ENCODE data around the gene KLF16.
"Not testable (repeated sequence)": the region's sequence is repeated elsewhere in the genome, so short reads cannot be mapped to it uniquely, and the experiment has no call there.

DNA sequence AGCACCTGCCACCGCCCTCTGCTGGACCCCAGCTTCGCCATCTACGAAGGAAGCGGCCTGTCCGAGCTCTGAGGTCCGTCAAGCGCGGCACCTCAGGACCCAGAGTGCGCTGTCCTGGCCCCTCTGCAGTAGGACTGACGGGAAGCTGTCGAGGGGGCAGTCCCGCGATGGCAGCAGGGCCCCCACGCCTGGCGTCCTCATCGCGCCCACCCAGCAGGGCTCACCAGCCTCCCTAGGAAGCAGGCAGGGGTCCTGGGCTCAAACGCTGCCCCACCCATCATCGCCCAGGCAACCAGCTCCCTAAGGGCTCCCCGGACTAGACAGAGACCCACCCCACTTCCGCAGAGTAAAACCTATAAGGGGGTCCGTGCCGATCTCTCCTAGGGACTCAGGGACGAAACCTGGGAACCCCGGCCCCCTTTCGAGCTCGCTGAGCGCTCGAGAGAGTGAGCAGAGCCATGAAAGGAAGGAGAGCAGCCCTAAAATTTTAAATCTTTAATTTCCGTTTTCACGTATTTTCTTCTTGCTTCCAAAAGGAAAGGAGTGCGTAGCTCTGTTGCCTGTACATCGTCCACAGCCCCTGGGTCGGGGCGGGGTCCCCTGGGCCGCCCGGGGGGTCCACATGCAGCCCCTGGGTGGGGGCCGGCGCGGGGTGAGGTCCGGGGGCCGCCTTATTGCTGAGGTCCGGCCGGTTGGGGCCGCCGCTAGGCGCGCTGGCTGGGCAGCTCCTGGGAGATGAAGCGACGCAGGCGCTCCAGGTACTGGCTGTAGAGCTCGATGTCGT lies 13.3 kb upstream of the KLF16 start:
- not testable (repeated sequence) for TF ChIP-seq POLR2AphosphoS5, EP300 (IDR thresholded peaks at IDR 0.05)
- TF ChIP-seq, protein P1, sequence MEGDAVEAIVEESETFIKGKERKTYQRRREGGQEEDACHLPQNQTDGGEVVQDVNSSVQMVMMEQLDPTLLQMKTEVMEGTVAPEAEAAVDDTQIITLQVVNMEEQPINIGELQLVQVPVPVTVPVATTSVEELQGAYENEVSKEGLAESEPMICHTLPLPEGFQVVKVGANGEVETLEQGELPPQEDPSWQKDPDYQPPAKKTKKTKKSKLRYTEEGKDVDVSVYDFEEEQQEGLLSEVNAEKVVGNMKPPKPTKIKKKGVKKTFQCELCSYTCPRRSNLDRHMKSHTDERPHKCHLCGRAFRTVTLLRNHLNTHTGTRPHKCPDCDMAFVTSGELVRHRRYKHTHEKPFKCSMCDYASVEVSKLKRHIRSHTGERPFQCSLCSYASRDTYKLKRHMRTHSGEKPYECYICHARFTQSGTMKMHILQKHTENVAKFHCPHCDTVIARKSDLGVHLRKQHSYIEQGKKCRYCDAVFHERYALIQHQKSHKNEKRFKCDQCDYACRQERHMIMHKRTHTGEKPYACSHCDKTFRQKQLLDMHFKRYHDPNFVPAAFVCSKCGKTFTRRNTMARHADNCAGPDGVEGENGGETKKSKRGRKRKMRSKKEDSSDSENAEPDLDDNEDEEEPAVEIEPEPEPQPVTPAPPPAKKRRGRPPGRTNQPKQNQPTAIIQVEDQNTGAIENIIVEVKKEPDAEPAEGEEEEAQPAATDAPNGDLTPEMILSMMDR (IDR thresholded peaks at IDR 0.05) = not testable (repeated sequence)

Data from gastroesophageal sphincter (tissue), 3 donors.